HG02943 (cell line): ENCODE data around the gene TOE1.
"Not testable (repeated sequence)": the region's sequence is repeated elsewhere in the genome, so short reads cannot be mapped to it uniquely, and the experiment has no call there.

Experiments
- ATAC-seq: cut with Tn5 transposase; IDR thresholded peaks from one replicate; pipeline ENCODE4 v1.9.1; 2021; ENCODE audit warnings: mild to moderate bottlenecking, low read depth, moderate library complexity; ENCODE audit not compliant: unreplicated experiment

TOE1 gene

GRCh38 chr1:45353685-45354084, 13.7 kb downstream of the TOE1 start:
- no peak for ATAC-seq

- ATAC-seq: no peak
Measured at GRCh38 chr1:45354838-45355237, 14.9 kb downstream of the TOE1 start.

- ATAC-seq: no peak
Measured at GRCh38 chr1:45355683-45356082, 15.7 kb downstream of the TOE1 start.

GRCh38 chr1:45356186-45356585, 16.2 kb downstream of the TOE1 start:
- no peak for ATAC-seq

- ATAC-seq: no peak
Measured at GRCh38 chr1:45359882-45360513, 20.0 kb downstream of the TOE1 start.

- not testable (repeated sequence) for ATAC-seq
Measured at GRCh38 chr1:45360981-45361380, 21.0 kb downstream of the TOE1 start.

- ATAC-seq: no peak
Measured at GRCh38 chr1:45364294-45364693, 24.3 kb downstream of the TOE1 start.

- no peak for ATAC-seq
Measured at GRCh38 chr1:45365051-45365450, 25.1 kb downstream of the TOE1 start.

- no peak for ATAC-seq
Measured at GRCh38 chr1:45370575-45370974, 30.6 kb downstream of the TOE1 start.

- no peak for ATAC-seq
Measured at GRCh38 chr1:45373573-45373972, 33.6 kb downstream of the TOE1 start.

GRCh38 chr1:45375104-45376090, 35.4 kb downstream of the TOE1 start:
- no peak for ATAC-seq

- ATAC-seq: no peak
Measured at GRCh38 chr1:45378184-45378583, 38.2 kb downstream of the TOE1 start.

- no peak for ATAC-seq
Measured at GRCh38 chr1:45379524-45379923, 39.6 kb downstream of the TOE1 start.

GRCh38 chr1:45380125-45380524, 40.2 kb downstream of the TOE1 start:
- no peak for ATAC-seq

- no peak for ATAC-seq
Measured at GRCh38 chr1:45380730-45381129, 40.8 kb downstream of the TOE1 start.

GRCh38 chr1:45381243-45381642, 41.3 kb downstream of the TOE1 start:
- no peak for ATAC-seq

- ATAC-seq: no peak
Measured at GRCh38 chr1:45383191-45383590, 43.2 kb downstream of the TOE1 start.

GRCh38 chr1:45384213-45384612, 44.2 kb downstream of the TOE1 start:
- not testable (repeated sequence) for ATAC-seq

GRCh38 chr1:45385302-45385701, 45.3 kb downstream of the TOE1 start:
- no peak for ATAC-seq

GRCh38 chr1:45386219-45386618, 46.2 kb downstream of the TOE1 start:
- no peak for ATAC-seq
